Adipose tissue (tissue), 3 donors: ENCODE measurements around the gene REXO5. TPM values are rescaled to one million over a fixed set of nuclear protein-coding genes. Genes with fewer than 3 reads are reported as not detected.
"Not testable (repeated sequence)": the region's sequence is repeated elsewhere in the genome, so short reads cannot be mapped to it uniquely, and the experiment has no call there.

Experiments
- H3K27ac ChIP-seq: one replicate; pipeline ENCODE4 v1.5.1; 2013; ENCODE audit warnings: low read depth, low read length
- WGBS, 3 donors: extraction: QIAGEN DNeasy Blood & Tissue Kit; methylation state at CpG; one replicate each; pipeline ENCODE4 v1.1.7; 2013; 5-methylcytosine and 5-hydroxymethylcytosine counted together
- polyA plus RNA-seq, 3 donors: library from polyadenylated mRNA; stranded (reverse); fragments of 200-250 nt; gene quantifications; one replicate each; pipeline ENCODE4 v1.2.3, GENCODE V29; 2013
- donor health status: healthy with polysubstance abuse.
- donor health status: Bipolar disorder and iron deficiency.
- donor health status: healthy.

REXO5 gene
- polyA plus RNA-seq, 3 donors, result 1.3 to 3.1 (median 2.4) TPM

DNA sequence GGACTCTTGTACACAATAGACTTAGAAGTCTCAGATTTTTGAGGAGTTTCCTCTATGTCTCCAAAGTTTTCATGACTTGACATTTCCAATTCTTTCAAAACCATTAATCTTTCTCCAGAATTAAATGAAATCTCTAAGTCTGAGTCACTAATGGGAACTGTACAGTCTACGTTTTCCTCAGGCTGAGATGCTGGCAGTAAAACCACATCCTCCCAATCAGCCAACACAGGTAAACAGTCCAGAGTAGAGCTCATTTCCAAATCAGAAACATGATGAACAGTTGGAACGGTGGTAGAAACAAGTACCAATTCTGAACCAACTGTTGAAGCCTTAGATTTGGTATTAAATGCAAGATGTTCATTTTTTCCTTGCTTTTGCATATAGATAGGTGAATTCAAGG lies 8.0 kb upstream of the REXO5 start:
- no peak overlapping the region for H3K27ac ChIP-seq
- 50 to 83% (median 60%) methylated on average over 2 of the region's 2 CpGs for whole genome bisulfite sequencing, 3 donors

DNA sequence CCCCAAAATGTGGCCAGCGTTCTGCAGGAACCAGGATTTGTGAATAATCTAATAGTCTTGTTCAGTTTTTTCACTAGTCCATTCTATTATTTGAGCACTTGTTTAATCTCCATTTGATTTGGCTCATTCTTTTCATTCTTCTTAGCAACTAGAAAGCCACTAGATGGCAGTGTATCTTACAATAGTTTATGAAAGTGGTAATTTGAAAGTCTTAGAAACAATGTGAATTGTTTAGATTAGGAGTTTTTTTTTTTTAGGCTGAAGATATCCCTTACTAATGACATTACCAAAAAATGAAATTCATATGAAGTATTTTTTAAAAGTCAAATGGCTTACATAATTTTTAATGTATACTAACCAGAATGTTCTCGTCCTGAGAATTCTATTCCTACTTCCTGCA lies 6.7 kb upstream of the REXO5 start:
- no peak overlapping the region for H3K27ac ChIP-seq
- 57 to 75% (median 65%) methylated on average over 2 of the region's 2 CpGs for WGBS, 3 donors

DNA sequence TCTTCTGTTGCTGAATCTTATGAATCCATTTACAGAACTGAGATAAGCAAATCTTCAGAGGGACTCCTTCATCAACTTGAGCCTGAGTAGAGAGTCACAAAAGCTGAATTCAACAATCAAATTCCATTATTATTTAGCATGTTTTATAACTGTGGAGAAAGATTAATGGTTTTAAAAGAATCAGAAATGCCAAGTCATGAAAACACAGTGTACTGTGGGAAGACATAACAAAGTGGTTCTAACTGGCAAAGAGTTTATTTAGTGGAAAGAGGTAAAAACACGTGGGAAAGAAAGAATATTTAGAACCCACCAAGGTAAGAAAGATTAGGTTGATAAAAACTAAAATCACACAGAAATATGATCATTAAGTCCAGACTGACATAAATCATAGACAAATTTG lies 5.0 kb upstream of the REXO5 start:
- H3K27ac ChIP-seq, result no peak overlapping the region
- WGBS, 3 donors, result 27 to 61% (median 40%) methylated on average over 1 of the region's 1 CpG

DNA sequence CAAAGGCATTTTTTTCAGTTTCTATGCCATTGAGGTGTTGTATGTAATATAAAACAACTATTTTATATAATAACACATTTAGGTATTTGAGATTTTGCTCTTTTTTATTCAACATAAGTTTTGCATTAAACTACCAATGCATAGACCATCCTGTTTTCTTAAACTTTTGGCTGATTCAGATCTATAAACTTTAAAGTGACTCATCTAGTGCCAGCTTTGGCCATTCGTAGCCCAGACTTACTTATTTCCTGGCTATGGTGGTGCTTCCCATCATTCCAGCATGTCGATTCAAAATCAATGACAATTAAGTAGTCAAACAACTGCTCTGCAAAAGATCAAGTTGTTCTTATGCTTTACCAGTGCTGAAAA lies 3.2 kb upstream of the REXO5 start:
- 55 to 93% (median 89%) methylated on average over 2 of the region's 2 CpGs for WGBS, 3 donors
- no peak overlapping the region for H3K27ac ChIP-seq

DNA sequence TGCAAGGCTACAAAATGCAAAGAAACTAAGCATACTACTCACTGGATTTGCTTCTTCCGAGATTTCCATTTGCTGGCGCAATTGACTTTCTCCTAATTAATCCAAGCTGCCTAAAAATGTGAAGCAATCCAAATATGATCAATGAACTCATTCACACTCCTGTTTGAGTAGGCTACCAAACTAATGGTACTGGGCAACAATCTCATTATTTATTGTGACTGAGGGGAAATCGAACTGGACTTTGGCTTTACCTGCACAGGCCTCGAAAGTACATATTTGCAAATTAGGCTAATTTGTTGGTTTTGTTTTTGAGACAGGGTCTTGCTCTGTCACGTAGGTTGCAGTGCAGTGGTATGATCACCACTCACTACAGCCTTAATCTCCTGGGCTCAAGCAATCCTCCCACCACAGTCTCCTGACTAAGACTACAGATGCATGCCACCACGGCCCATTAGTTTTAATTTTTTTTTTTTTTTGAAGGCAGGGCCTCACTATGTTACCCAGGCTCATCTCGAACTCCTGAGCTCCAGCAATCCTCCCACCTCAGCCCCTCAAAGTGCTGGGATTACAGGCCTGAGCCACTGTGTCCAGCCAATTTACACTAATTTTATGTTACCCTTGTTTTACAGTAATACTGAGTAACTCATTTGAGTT lies 2.6 kb upstream of the REXO5 start:
- 73 to 91% (median 91%) methylated on average over 7 of the region's 7 CpGs for WGBS, 3 donors
- H3K27ac ChIP-seq, result no peak overlapping the region

DNA sequence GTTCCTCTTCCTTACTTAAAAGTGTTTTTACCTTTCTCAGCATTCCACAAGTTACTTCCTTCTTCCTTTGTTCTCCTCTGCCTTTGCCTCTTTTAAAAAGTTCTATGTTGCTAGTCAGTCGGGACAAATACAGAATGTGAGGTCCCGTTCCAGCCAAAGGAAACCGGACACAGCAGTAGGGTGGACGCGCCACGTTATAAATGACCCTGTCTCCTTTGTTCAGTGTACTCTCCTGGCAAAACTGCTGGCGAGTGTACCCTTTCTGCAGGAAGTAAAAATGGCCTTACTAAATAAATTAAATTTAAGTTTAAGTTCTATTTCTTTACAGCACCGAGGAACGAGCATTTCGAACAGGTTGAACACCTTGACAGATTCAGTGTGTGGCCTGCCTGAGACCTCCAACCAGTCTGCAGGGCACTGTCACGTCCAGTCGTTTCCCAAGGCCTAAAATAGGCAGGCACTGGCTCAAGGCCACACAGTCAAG lies 601 bp upstream of the REXO5 start:
- H3K27ac ChIP-seq, result not testable (repeated sequence)
- 4 to 11% (median 10%) methylated on average over 12 of the region's 12 CpGs for WGBS, 3 donors

DNA sequence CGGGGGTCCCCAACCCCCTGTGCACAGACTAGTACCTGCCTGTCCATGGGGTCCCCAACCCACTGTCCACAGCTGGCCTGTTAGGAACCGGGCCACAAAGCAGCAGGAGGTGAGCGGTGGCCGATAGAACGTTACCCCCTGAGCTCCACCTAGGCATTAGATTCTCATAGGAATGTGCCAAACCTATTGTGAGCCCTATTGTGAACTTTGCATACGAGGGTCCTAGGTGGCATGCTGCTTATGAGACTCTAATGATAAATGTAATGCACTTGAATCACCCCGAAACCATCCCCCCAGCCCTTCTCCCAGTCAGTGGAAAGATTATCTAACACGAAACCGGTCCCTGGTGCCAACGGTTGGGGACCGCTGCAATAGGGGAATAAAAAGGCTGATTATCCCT lies 1.5 kb downstream of the REXO5 start:
- no peak overlapping the region for H3K27ac ChIP-seq
- 86 to 96% (median 90%) methylated on average over 11 of the region's 11 CpGs for WGBS, 3 donors

DNA sequence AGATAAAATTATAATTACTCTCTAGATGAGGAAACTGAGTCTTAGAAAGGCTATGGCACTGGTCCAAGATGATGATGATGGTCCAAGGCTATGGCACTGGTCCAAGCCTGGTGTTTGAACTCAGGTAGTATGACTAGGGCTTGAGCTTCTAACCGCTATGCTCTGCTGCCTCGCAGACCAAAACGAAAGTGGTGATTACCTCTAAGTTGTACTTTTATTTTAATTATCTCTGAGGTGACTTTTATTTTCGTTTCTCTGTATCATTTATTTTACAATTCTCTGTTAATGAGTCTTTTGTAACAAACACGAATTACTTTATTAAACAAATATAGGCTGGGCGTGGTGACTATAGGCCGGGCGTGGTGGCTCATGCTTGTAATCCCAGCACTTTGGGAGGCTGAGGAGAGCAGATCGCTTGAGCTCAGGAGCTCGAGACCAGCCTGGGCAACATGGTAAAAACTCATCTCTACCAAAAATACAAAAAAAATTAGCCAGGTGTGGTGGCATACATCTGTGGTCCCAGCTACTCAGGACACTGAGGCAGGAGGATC lies 5.6 kb downstream of the REXO5 start:
- no peak overlapping the region for H3K27ac ChIP-seq
- WGBS, 3 donors, result 86 to 96% (median 94%) methylated on average over 10 of the region's 10 CpGs

DNA sequence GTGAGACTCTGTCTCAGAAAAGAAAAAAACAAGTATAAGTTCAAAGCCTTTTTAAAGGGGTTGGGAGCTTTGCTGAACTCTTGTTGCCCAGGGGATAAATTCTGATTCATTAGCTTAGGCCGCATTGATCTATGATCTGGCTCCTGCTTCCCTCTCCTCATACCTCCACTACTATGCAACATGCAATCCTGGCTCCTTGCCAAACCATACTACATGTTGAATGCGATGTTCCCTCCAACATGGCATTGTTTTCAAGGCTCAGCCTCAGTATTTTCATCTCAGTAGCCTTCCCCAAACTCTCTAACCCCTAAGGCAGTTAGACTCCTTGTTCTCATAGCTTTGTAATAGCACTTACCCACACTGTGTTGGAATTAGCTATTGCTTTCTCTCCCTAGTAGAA lies 6.2 kb downstream of the REXO5 start:
- 77 to 88% (median 81%) methylated on average over 2 of the region's 2 CpGs for WGBS, 3 donors

DNA sequence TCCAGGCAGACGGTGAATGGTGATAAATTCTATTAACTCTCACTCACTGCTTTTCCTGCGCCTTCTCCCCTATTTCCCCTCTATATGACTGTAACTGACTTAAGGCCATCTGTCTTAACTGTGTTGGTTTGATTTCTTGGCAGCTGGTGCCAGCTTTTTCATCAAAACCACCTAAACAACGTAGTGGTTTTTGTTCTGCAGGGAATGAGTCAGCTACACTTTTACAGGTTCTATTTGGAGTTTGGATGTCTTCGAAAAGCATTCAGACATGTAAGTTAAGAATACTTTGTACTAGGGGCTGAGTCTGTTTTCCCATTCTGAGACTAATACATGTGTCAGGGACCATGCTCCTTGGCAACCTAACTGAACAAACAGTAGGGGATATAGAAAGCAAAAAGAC lies 8.5 kb downstream of the REXO5 start:
- 72 to 84% (median 76%) methylated on average over 4 of the region's 4 CpGs for WGBS, 3 donors
- no peak overlapping the region for H3K27ac ChIP-seq

More for the DNA sequence above, 6.2 kb downstream of the REXO5 start:
- no peak overlapping the region for H3K27ac ChIP-seq

DNA sequence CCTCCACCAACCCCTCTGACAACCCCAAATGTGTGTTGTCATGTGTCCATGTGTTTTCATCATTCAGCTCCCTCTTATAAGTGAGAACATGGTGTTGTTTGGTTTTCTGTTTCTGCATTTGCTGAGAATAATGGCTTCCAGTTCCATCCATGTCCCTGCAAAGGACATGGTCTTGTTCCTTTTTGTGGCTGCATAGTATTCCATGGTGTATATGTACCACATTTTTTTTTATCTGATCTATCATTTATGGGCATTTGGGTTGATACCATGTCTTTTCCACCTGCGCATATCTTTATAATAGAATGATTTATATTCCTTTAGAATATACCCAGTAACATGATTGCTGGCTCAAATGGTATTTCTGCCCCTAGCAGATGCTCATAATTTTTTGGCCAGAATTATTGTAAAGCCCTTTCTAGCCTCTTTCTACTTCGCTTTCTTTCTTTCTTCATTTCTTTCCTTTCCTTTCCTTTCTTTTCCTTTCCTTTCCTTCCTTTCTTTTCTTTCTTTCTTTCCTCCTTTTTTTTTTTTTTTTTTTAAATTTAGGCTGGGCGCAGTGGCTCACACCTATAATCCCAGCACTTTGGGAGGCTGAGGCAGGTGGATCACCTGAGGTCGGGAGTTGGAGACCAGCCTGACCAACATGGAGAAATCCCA lies 12.7 kb downstream of the REXO5 start:
- WGBS, 3 donors, result 97 to 99% (median 98%) methylated on average over 4 of the region's 4 CpGs
- H3K27ac ChIP-seq, result no peak overlapping the region

DNA sequence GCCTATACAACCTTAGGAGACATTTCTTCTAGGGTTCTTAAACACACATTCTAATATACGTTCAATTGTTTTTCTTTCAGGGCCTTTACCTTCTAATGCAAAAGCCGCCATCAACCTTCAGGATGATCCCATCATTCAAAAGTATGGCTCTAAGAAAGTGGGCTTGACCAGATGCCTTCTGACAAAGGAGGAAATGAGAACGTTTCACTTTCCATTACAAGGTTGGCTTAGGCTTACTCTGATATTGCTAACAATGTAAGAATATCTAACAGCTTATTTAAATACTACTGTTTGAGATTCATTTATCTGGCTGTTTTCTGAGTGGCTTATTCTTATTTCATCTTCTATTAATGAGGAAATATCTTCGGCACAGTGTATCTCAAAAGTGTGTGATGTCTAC lies 15.4 kb downstream of the REXO5 start:
- H3K27ac ChIP-seq, result no peak overlapping the region
- WGBS, 3 donors, result 80 to 93% (median 84%) methylated on average over 4 of the region's 4 CpGs

DNA sequence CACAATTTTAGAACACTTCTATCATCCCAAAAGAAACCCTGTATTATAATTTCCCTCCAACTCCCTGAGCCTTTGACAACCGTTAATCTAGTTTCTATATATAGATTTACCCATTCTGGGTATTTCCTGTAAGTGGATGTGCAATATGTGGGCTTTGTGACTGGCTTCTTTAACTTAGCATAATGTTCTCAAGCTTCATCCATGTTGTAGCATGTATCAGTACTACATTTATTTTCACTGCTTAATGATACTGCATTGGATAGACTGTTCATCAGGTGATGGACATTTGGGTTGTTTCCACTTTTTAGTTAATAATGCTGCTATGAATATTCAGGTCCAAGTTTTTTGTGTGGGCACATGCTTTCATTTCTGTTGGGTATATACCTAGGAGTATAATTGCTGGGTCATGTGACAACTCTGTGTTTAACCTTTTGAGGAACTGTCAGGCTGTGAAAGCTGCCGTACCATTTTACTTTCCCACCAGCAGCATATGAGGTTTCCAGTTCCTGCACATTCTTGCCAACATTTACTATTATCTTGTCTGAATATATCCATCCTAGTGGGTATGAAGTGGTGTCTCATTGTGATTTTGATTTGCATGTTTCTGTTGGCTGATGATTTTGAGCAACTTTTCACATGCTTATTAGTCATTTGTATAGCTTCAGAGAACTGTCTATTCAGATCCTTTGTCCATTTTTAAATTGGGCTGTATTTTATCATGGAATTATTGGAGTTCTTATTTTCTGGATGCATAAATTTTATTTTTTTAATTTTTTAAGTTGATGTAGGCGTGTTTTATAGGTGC lies 16.4 kb downstream of the REXO5 start:
- WGBS, 3 donors, result 70 to 84% (median 75%) methylated on average over 3 of the region's 3 CpGs
- H3K27ac ChIP-seq, result no peak overlapping the region

DNA sequence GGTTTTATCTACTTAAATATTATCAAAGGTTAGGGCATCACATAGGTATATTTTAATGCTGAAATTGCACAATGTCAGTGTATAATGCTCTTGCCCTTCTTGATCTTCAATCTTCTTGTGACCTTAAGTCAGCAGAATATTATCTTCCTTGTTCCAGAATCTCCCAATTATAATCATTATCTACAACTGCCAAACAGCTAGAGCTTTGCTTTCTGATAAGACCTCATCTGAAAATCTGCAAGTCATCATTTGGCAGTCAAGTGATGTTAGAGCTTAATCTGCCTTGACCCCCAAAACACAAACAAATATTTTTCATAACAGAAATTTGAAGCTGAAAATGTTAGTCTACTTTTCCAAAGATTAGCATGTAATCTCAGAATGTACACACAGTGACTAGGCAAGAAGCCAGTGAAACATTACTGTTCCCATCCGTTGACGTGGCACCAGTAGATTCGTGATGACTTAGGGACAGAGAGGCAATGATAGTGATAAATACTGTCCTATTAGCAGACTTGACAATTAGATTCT lies 19.8 kb downstream of the REXO5 start:
- WGBS, 3 donors, result 48 to 81% (median 75%) methylated on average over 3 of the region's 3 CpGs
- no peak overlapping the region for H3K27ac ChIP-seq

DNA sequence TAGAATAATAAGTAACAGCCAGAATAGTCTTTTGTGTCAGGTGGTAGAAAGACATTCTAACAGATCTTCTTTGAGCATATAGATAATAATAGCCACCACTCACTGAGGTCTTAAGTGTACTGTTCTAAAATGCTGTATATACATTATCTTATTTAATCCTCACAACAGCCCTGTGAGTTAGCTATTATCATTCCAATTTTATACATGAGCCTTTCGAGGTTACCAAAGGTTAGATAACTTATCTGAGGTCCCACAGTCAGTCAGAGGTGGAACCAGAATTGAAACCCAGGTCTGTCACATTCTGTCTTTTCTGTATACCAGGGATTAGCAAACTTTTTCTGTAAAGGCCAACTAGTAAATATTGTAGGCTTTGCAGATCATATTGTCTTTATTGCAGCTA lies 23.2 kb downstream of the REXO5 start:
- WGBS, 3 donors, result 84 to 97% (median 92%) methylated on average over 1 of the region's 1 CpG
- H3K27ac ChIP-seq, result no peak overlapping the region

DNA sequence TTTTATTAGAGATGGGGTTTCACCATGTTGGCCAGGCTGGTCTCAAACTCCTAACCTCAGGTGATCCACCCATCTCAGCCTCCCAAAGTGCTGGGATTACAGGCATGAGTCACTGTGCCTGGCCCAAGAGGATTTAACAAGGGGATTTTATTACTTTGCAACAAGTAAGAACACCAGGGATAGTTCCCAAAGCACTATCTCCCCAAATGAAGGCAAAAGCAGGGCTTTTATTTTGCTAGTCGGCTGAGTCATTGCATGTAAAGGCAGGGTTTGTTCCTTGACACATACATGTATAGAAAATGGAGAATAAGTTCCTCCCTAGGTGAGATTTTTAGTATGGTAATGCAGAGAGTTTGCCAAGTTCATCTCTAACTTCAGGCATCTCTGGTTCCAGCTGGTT lies 24.0 kb downstream of the REXO5 start:
- no peak overlapping the region for H3K27ac ChIP-seq
- 83 to 89% (median 88%) methylated on average over 1 of the region's 1 CpG for WGBS, 3 donors

DNA sequence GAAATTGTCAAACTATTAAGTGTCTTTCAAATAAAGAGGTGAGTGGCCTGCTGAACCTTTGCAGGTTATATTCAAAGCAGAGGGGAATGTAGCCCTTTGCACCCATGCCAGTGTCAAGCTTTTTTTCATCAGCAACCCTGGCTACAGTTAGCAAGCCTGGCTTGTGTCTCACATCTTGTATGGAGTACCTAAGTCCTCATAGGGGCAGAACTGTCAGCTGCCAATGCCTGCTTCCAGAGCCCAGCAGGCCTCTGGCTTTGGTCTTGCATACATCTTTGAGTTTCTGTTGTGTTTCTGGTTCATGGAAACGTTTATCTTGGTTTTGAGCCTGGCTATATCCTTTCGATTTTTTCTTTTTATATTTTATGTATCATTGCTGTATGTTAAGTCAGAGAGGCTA lies 26.8 kb downstream of the REXO5 start:
- 86 to 90% (median 88%) methylated on average over 2 of the region's 2 CpGs for WGBS, 3 donors
- H3K27ac ChIP-seq, result no peak overlapping the region

DNA sequence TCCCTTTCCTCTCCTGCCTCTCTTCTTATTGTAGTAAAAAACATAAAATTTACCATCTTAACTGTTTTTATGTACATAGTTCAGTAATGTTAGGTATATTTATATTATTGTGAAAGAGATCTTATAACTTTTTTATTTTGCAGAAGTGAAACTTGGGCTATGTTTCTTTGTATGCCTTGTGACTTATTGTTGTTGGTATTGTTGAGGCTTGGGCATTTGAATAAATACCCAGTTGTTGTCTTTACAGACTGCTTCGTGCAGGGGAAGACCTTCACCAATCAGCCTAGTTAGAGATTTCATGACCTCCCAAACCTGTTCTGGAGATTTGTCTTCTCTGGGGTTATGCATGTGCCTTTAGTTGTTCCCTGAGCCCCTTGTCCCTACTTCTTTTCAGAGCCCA lies 31.9 kb downstream of the REXO5 start:
- H3K27ac ChIP-seq, result no peak overlapping the region
- 74 to 88% (median 85%) methylated on average over 1 of the region's 1 CpG for WGBS, 3 donors

DNA sequence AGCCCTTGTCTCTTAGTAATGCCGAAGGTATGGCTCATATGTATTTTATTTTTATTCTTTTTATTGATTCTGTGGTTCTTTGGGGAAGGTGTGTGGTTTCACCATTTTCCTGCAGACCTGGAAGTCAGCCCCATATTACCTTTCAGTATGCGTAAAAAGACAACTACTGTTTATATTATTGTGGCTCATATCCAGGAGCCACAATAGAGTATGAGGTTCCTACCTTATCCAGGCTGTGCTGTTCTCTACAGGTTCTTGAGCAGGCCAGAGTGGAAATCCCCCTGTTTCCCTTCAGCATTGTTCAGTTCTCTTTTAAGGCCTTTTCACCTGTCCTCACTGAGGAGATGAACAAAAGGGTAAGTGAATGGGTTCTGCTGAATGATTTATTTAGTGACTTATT lies 33.2 kb downstream of the REXO5 start:
- no peak overlapping the region for H3K27ac ChIP-seq
- WGBS, 3 donors, result 75 to 99% (median 79%) methylated on average over 2 of the region's 2 CpGs
